ENCODE results near the gene BDKRB1.

BDKRB1 gene

GRCh38 chr14:96255501-96256366 lies at the start of gene BDKRB1:
TSS of gene BDKRB1 (plus strand) at chr14:96256210. CDS start at chr14:96263683, 7,473 bp downstream.
- Mint-ChIP-seq H3K27me3 (peaks cover 7% of the 10 kb centered on the region), H3K9me3 (ENCODE audit: low read depth) (no peaks in the 10 kb centered on the region), H3K27ac (no peak within 1 kb of the TSS), H3K36me3 (no peaks in the 10 kb centered on the region), H3K4me3 (no peak within 1 kb of the TSS), H3K4me1 (ENCODE audit: low read depth) (no peaks in the 10 kb centered on the region)

GRCh38 chr14:96206461-96206860 lies 49.5 kb upstream of the BDKRB1 start:
- peaks cover 25% of the 10 kb centered on the region for H3K27me3 Mint-ChIP-seq
- peaks cover 4% of the 10 kb centered on the region for H3K4me1 Mint-ChIP-seq (ENCODE audit: low read depth)
- no peak overlapping the region for H3K4me3 Mint-ChIP-seq
- no peak overlapping the region for H3K27ac Mint-ChIP-seq
- H3K36me3 Mint-ChIP-seq, result no peaks in the 10 kb centered on the region
- no peaks in the 10 kb centered on the region for H3K9me3 Mint-ChIP-seq (ENCODE audit: low read depth)

- H3K4me1 Mint-ChIP-seq (ENCODE audit: low read depth), result peaks cover 4% of the 10 kb centered on the region
These were observed 48.3 kb upstream of the BDKRB1 start for GRCh38 chr14:96207686-96208085.

GRCh38 chr14:96208739-96209138 lies 47.3 kb upstream of the BDKRB1 start:
- H3K36me3 Mint-ChIP-seq, result no peaks in the 10 kb centered on the region
- H3K27ac Mint-ChIP-seq, result no peak overlapping the region
- peaks cover 4% of the 10 kb centered on the region for H3K4me1 Mint-ChIP-seq (ENCODE audit: low read depth)
- no peak overlapping the region for H3K4me3 Mint-ChIP-seq
- H3K9me3 Mint-ChIP-seq (ENCODE audit: low read depth), result peaks cover 4% of the 10 kb centered on the region
- H3K27me3 Mint-ChIP-seq, result peaks cover 9% of the 10 kb centered on the region

More at GRCh38 chr14:96207686-96208085, 48.3 kb upstream of the BDKRB1 start:
- H3K27ac Mint-ChIP-seq, result no peak overlapping the region
- peaks cover 4% of the 10 kb centered on the region for H3K9me3 Mint-ChIP-seq (ENCODE audit: low read depth)
- H3K36me3 Mint-ChIP-seq, result no peaks in the 10 kb centered on the region
- H3K4me3 Mint-ChIP-seq, result no peak overlapping the region
- peaks cover 18% of the 10 kb centered on the region for H3K27me3 Mint-ChIP-seq

GRCh38 chr14:96212140-96212539 lies 43.9 kb upstream of the BDKRB1 start:
- no peak overlapping the region for H3K27ac Mint-ChIP-seq
- H3K9me3 Mint-ChIP-seq (ENCODE audit: low read depth), result peaks cover 4% of the 10 kb centered on the region
- H3K36me3 Mint-ChIP-seq, result no peaks in the 10 kb centered on the region
- peaks cover 3% of the 10 kb centered on the region for H3K27me3 Mint-ChIP-seq
- no peak overlapping the region for H3K4me3 Mint-ChIP-seq
- no peaks in the 10 kb centered on the region for H3K4me1 Mint-ChIP-seq (ENCODE audit: low read depth)

GRCh38 chr14:96212896-96213295 lies 43.1 kb upstream of the BDKRB1 start:
- peaks cover 3% of the 10 kb centered on the region for H3K27me3 Mint-ChIP-seq
- peaks cover 4% of the 10 kb centered on the region for H3K9me3 Mint-ChIP-seq (ENCODE audit: low read depth)
- H3K36me3 Mint-ChIP-seq, result no peaks in the 10 kb centered on the region
- H3K4me3 Mint-ChIP-seq, result no peak overlapping the region
- H3K27ac Mint-ChIP-seq, result no peak overlapping the region
- no peaks in the 10 kb centered on the region for H3K4me1 Mint-ChIP-seq (ENCODE audit: low read depth)

- H3K4me3 Mint-ChIP-seq, result no peak overlapping the region
- H3K36me3 Mint-ChIP-seq, result no peaks in the 10 kb centered on the region
- no peak overlapping the region for H3K27ac Mint-ChIP-seq
- H3K27me3 Mint-ChIP-seq, result peaks cover 2% of the 10 kb centered on the region
- H3K4me1 Mint-ChIP-seq (ENCODE audit: low read depth), result no peaks in the 10 kb centered on the region
- peaks cover 4% of the 10 kb centered on the region for H3K9me3 Mint-ChIP-seq (ENCODE audit: low read depth)
These were observed 42.0 kb upstream of the BDKRB1 start for GRCh38 chr14:96213871-96214465.

GRCh38 chr14:96214793-96215192 lies 41.2 kb upstream of the BDKRB1 start:
- H3K9me3 Mint-ChIP-seq (ENCODE audit: low read depth), result peaks cover 4% of the 10 kb centered on the region
- H3K27me3 Mint-ChIP-seq, result peaks cover 1% of the 10 kb centered on the region
- H3K4me3 Mint-ChIP-seq, result no peak overlapping the region
- H3K27ac Mint-ChIP-seq, result no peak overlapping the region
- H3K36me3 Mint-ChIP-seq, result no peaks in the 10 kb centered on the region
- no peaks in the 10 kb centered on the region for H3K4me1 Mint-ChIP-seq (ENCODE audit: low read depth)

GRCh38 chr14:96215452-96216244 lies 40.4 kb upstream of the BDKRB1 start:
- peaks cover 4% of the 10 kb centered on the region for H3K9me3 Mint-ChIP-seq (ENCODE audit: low read depth)
- H3K4me1 Mint-ChIP-seq (ENCODE audit: low read depth), result no peaks in the 10 kb centered on the region
- peaks cover 3% of the 10 kb centered on the region for H3K27me3 Mint-ChIP-seq
- no peak overlapping the region for H3K4me3 Mint-ChIP-seq
- no peak overlapping the region for H3K27ac Mint-ChIP-seq
- H3K36me3 Mint-ChIP-seq, result no peaks in the 10 kb centered on the region

GRCh38 chr14:96216627-96217026 lies 39.4 kb upstream of the BDKRB1 start:
- no peak overlapping the region for H3K27ac Mint-ChIP-seq

GRCh38 chr14:96217376-96217913 lies 38.6 kb upstream of the BDKRB1 start:
- Mint-ChIP-seq H3K4me3 (no peak overlapping the region), H3K27me3 (peaks cover 9% of the 10 kb centered on the region)

More at GRCh38 chr14:96216627-96217026, 39.4 kb upstream of the BDKRB1 start:
- H3K27me3 Mint-ChIP-seq, result peaks cover 9% of the 10 kb centered on the region
- peaks cover 4% of the 10 kb centered on the region for H3K9me3 Mint-ChIP-seq (ENCODE audit: low read depth)
- H3K4me3 Mint-ChIP-seq, result no peak overlapping the region
- no peaks in the 10 kb centered on the region for H3K36me3 Mint-ChIP-seq
- H3K4me1 Mint-ChIP-seq (ENCODE audit: low read depth), result no peaks in the 10 kb centered on the region

GRCh38 chr14:96221109-96221650 lies 34.8 kb upstream of the BDKRB1 start:
- H3K4me3 Mint-ChIP-seq, result no peak overlapping the region
- peaks cover 10% of the 10 kb centered on the region for H3K27me3 Mint-ChIP-seq
- H3K36me3 Mint-ChIP-seq, result no peaks in the 10 kb centered on the region
- no peaks in the 10 kb centered on the region for H3K4me1 Mint-ChIP-seq (ENCODE audit: low read depth)
- no peaks in the 10 kb centered on the region for H3K9me3 Mint-ChIP-seq (ENCODE audit: low read depth)
- H3K27ac Mint-ChIP-seq, result no peak overlapping the region

More at GRCh38 chr14:96217376-96217913, 38.6 kb upstream of the BDKRB1 start:
- H3K4me1 Mint-ChIP-seq (ENCODE audit: low read depth), result no peaks in the 10 kb centered on the region
- peaks cover under 1% of the 10 kb centered on the region for H3K9me3 Mint-ChIP-seq (ENCODE audit: low read depth)
- H3K36me3 Mint-ChIP-seq, result no peaks in the 10 kb centered on the region
- no peak overlapping the region for H3K27ac Mint-ChIP-seq

- H3K27ac Mint-ChIP-seq, result no peak overlapping the region
- no peaks in the 10 kb centered on the region for H3K9me3 Mint-ChIP-seq (ENCODE audit: low read depth)
- no peaks in the 10 kb centered on the region for H3K36me3 Mint-ChIP-seq
- no peak overlapping the region for H3K4me3 Mint-ChIP-seq
- H3K27me3 Mint-ChIP-seq, result peaks cover 10% of the 10 kb centered on the region
- H3K4me1 Mint-ChIP-seq (ENCODE audit: low read depth), result no peaks in the 10 kb centered on the region
These were observed 34.2 kb upstream of the BDKRB1 start for GRCh38 chr14:96221841-96222240.

- peaks cover 10% of the 10 kb centered on the region for H3K27me3 Mint-ChIP-seq
- H3K4me3 Mint-ChIP-seq, result no peak overlapping the region
- no peaks in the 10 kb centered on the region for H3K36me3 Mint-ChIP-seq
- H3K4me1 Mint-ChIP-seq (ENCODE audit: low read depth), result no peaks in the 10 kb centered on the region
- H3K9me3 Mint-ChIP-seq (ENCODE audit: low read depth), result no peaks in the 10 kb centered on the region
- no peak overlapping the region for H3K27ac Mint-ChIP-seq
These were observed 31.4 kb upstream of the BDKRB1 start for GRCh38 chr14:96224480-96225096.

Data from activated naive CD8-positive, alpha-beta T cell (primary cell).